HG02885 (cell line): ENCODE data around the gene CADM3.

Source experiments
- ATAC-seq: cut with Tn5 transposase; IDR thresholded peaks from one replicate; pipeline ENCODE4 v1.9.1; 2021; ENCODE audit warnings: mild to moderate bottlenecking; ENCODE audit not compliant: unreplicated experiment, poor library complexity

Gene CADM3

DNA sequence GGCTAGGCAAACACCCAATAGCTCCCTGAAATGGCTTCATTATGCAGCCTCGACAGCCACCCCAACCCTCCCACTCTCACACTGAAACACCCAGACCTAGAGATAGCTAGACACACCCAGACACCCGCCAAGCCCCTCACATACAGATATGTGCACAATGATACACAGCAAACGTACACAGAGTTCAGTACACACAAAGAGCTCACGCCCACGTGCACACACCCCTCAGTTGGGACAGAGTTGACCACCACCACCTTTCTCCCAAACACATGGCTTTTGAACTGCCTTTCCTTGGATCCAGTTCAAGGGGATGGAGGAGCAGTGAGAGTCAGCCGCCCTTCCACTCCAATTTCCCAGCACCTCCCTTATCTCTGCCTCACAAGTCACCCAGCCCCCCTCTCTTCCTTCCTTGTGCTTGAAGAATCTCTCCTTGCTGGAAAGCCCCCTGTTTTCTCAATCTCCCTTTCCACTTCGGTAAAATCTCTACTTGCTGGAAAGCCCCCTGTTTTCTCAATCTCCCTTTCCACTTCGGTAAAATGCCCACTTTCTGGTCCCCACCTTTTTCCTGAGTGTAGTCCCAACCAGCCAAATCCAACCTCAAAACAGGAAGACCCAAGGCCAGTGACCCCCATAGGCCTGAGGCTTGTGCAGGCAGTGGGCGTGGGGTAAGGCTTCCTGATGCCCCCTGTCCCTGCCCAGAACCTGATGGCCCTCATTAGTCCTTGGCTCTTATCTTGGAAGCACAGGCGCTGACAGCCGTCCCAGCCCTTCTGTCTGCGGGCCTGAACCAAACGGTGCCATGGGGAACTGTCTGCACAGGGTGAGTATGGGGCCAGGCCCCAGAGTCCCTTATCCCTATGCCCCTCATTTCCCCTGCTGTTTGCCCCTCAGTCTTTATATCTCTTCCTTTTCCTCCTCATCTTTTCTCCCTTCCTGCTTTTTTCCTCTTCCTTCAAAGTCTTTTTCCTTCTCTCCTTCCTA, 33.0 kb downstream of the CADM3 start, which contains the start of gene ACKR1:
TSS of gene ACKR1 (plus strand) at position 715 of the 981 bp plus-strand sequence. CDS start at position 800, 85 bp downstream.
- no peak for ATAC-seq

DNA sequence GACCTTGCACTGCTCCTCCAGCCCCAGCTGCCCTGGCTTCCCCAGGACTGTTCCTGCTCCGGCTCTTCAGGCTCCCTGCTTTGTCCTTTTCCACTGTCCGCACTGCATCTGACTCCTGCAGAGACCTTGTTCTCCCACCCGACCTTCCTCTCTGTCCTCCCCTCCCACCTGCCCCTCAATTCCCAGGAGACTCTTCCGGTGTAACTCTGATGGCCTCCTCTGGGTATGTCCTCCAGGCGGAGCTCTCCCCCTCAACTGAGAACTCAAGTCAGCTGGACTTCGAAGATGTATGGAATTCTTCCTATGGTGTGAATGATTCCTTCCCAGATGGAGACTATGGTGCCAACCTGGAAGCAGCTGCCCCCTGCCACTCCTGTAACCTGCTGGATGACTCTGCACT, 33.8 kb downstream of the CADM3 start:
- ATAC-seq = no peak

DNA sequence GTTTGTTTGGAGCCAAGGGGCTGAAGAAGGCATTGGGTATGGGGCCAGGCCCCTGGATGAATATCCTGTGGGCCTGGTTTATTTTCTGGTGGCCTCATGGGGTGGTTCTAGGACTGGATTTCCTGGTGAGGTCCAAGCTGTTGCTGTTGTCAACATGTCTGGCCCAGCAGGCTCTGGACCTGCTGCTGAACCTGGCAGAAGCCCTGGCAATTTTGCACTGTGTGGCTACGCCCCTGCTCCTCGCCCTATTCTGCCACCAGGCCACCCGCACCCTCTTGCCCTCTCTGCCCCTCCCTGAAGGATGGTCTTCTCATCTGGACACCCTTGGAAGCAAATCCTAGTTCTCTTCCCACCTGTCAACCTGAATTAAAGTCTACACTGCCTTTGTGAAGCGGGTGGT, 34.7 kb downstream of the CADM3 start:
- ATAC-seq = no peak

DNA sequence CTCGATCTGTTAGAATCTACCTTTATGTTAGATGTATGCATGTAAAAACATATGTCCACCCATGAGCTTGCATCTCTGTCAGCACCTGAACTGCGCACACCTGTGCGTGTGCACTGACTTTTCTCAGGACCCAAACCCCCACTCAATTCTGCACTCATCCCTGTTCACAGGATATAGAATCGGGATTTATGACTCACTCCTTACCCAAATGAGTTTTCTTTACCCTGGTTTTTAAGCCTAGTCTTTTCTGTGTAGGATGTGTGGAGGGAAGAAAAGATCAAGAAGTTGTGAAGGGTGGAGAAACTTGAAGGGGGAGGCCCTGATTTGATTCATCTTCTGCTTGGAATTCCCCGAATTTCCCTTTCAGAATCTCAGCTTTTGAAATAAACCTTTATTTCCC, 35.7 kb downstream of the CADM3 start:
- ATAC-seq = no peak

DNA sequence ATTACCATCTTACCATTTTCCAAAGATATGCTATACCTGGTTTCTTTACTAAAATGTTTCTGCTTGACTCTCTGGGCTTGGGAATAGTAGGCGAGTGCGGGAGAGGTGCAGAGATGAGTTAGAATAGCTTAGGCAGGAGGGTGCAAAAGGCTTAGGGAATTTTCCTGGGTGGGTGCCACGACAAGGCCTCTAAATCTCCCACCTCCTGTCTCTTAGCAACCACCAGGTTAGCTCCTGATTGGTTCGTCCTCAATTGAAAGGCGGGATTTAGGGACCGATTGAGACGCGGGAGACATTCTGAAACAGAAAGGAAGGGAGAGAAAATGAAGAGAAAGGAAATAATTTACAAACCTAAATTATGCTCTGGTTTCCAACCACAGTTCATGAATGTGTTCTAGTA, 36.4 kb downstream of the CADM3 start:
- no peak for ATAC-seq

DNA sequence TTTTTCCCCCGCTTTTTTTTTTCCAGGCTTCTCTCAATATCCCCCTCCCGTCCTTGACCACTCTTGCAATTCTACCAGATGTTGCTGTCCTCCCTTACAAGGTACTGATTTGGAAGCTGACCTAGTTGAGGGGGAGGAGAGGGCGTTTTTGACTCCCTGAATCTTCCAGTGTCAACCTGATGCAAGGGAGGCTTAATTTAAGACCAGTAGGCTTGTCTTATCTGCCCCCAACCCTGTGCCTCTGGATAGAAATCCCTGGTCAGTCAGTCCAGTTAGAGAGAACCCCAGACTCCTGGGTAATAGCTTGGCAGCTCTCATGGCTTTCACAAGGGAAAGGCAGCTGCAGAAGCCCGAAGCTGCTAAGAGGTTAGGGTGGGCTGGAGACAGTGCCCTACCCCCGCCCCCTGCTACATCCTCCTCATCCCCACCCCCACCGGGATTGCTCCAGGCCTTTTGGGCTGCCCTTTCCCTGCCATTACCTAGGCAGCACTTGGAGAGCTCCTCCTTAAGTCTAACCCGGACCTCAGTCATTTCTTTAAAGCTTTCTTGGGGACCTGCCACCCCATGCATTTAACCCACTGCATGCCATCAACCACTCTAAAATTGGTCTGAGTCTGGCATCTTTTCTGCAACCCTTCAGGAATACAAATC, 36.9 kb downstream of the CADM3 start:
- no peak for ATAC-seq

DNA sequence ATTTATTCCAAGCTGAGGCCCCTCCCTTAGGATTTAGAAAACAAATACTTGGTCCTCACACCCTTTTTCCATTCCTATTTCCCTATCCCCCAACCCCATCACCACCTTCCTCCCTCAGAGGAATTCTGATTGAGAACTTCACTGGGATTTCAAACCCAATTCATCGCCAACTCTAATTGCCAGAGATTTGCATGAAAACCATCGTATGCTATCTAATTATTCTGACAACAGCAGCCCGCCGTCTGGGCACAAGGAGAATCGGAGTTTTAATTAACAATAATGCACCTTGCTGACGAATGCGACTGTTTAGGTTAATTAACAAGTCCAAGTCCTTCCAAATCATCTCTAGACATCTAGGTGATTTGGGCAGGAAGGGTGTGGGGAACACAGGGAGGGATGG, 37.6 kb downstream of the CADM3 start:
- no peak for ATAC-seq

DNA sequence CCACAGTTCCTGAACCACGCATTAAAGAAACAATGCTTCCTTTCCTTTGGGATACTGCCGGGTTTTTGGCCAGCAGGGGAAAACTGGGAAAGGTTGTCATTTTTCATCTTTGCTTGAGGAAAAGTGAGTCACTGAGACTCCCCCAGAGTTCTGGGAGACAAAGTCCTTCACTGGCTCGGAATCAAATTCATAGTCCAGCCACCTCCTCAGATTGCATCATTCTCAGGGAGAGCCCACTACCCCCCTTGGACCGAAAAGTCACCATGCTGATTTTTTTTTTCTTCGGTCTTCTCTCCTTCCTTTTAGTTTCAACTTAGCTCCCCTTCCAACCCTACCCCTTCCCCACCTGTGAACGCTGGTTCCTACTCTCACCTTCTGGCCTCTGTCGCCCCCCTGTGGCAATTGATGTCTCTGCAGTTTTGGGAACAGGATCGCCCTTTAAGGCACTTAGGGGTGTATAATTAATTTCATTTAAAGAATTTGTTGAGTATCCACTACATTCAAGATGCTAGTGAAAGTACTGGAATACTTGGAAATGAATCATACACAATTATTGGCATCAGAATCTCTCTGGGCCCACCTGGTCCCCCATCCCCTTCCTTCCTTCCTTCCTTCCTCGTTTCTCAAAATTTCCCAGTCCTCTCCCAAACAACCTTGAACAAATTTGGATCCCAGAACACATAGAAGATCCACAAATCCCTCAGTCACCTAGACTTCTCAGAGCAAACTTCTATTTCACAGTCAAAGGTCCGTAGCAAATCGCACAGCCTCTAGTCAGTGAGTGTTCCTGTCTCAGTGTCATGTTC, 40.1 kb downstream of the CADM3 start:
- no peak for ATAC-seq

DNA sequence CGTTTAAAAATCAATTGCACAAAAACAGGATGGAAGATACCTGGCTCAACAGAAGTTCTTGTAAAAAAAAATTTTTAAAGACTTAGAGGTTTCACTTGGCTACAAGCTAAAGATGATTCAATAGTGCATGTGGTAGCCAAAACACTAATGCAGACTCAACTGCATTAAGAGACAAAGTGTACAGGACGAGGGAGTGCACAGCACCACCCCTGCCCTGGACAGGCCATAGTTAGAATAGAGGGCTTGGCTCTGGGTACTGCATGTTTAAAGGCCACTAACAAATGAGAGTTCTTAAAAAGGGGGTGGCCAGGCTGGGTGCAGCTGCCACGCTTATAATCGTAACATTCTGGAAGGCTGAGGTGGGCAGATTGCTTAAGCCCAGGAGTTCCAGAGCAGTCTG, 41.2 kb downstream of the CADM3 start:
- ATAC-seq = no peak

DNA sequence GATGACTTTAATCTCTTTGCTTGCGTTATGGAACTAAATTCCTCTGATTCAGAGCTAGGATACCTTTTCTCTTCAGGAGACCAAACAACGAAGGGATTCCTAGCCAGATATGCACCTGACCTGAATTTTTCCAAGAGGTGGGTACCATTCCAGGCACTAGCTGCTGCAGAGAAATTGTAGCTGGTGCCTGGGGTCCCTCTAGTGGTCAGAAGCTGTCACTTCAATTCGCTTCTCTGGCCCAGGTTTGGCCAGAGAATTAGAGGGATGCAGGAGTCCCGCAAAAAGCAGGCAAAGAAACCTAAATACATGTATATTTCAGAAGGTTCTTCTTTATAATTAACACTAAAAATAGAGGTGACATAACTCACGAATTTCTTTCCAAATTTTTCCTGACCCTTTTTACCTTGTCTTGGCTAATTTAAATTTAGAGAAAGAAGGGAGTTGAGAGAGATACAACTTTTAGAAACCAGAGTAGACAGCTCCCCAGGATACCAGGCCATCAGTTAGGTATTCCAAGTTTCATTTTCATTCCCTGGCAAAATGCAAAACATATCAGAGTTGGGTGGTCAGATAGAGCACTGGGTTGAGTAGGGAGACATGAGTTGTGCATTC, 42.8 kb downstream of the CADM3 start:
- ATAC-seq = peak; percentile 71

DNA sequence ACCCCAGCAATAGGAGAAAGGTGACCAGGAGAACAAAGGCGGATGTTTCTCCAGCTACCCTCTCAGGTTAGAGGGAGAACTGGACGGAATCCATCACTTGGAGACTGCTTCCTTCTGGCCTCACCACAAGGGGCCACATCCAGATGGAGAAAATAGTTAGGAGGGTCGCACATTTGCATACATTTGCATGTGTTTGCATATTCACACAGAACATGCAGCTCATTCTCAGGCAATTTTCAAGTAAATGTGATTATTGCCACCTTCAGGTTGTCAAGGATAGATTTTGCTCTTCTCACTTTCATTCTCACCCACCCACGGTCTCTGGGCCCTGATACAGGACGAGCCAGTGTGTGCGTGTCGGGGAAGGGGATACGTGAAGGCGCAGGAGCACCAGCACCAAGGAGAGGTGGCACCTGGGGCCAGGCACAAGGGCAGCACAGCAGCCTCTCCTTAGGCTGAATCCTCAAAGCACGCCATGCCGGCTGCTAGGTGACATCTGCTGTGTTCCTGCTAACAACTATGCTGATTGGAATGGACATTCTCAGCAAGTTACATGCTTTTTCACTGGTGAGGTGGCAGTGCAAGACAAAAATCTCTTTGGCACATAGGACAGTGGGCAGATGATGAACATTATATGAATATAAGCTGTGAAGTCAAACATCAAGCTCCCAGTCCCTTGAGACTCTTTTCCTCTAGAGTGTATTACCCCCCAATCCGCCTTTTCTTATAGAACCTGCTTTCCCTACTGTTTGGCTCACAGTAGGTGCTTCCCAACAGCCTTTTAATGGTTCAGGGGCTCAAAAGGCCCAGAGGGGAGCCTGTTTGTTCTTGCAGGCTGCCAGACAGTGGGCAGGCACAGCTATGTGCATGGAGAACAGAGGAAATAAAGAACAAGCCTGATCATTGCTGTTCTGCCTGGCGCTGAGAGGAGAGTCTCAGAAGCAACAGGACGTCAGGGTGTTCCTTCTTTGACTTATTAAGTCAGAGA, 47.5 kb downstream of the CADM3 start:
- ATAC-seq = no peak

DNA sequence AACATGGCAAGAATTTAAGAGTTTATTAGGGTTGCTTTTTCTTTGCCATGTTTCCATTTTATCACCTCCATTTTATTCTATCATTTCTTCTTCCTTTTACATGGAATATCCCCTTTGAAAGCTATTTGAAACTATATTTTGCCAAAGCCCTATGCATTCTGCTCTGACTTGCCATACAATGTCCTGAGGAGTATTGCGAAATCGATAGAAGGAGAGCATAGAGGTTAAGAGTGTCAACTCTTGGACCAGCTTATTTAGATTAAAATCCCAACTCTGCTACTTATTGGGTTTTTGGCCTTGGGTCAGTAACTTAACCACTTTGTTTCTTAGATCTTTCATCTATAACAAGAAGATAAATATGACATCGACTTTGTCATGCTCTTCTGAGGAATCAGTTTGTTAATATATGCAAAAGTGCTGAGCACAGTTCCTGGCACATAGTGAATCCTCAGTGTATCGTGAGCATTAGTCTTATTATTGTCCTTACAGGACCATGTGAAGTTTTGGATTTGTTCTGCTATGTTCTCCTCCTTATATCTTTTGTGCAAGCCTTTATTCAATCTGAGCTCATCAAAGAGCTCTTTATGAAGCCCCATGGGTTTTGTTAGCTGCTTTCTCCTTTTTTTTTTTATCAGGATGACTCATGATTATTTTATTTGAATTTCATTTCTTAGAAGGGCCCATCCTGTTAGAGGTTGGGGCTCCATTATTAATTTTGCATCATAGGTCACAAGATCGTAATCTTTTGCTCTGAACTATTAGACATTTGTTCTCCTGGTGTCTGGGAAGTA, 50.9 kb downstream of the CADM3 start:
- ATAC-seq = no peak

DNA sequence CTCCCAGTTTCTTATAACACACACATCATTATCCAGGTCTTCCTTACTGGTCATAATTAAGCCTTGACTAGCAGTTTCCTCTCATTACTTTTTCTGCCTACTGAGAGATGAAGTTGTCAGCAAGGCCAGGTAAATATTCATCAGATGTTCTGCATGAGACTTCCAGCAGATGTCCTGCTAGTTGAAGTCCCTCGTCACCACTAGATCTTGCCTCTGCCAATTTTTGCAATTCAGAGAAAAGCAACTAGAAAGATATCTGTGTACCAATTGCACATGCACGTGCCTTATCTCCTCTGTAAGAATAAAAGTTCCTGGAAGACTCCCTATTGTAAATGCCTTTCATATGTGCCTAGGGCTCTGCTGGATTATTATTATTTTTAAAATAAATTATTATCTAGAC, 51.6 kb downstream of the CADM3 start:
- no peak for ATAC-seq

DNA sequence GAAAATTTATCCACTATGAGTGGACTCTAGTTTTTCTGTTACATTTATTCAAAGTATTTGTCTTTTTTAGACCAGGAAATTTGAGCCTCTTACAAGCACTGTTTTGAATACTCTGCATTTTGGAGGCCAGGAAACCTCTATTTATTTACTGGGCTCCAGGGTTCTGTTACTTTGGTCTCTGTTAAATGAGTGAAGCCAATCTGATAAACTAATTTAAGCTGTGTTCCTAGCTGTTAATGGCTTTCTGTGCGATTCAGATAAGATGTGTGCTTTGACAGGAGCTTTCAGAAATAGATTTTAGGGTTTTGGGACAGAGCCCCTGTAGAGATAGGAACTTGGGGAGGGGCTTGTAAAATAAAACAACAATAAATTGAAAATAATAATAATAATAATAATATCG, 57.1 kb downstream of the CADM3 start:
- ATAC-seq = no peak

DNA sequence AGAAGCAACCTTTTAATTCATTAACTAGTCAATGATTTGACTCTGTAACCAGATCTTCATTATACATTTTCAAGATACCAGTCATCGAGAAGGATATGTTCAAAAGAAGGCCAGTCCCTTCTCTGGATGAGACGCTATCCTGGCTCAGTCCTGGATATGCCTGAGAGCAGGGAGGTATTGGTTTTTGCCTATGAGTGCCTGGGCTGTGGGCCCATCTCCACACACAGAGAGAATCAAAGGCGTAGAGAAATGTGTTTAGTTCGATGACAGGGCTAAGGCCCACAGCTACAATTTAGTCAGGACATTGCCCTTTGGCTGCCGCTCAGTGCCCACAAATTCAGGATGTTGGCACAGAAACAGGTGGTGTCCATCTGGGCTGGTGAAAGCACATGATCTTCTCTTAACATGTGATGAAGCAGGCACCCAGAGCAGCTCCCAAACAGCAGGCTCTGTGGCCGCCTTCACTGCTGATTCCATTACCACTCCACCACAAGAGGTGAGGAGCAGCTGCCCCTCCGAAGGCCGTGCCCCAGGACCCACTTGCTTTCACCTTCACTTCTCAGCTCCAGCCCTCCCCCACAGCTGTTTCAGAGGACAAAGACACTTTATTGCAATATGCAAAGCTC, 58.0 kb downstream of the CADM3 start:
- no peak for ATAC-seq

DNA sequence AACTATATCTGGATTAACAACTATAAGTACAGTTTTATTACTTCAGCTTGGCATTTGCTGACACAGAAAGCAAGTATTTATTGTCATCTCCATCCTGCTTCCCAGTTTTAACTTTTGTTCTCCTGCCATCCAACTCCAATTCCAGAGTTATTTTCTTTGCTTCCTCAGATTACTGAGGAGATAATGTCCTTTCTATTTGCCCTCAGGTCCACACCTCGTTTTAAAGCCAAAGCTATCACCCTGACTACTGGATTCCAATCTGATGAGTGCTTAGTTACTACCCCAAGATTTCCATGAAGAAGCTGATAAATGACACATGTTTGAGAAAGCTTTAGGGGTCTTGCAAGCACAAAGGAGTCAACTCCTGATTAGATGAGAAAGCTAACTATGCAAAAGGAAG, 58.5 kb downstream of the CADM3 start:
- no peak for ATAC-seq

DNA sequence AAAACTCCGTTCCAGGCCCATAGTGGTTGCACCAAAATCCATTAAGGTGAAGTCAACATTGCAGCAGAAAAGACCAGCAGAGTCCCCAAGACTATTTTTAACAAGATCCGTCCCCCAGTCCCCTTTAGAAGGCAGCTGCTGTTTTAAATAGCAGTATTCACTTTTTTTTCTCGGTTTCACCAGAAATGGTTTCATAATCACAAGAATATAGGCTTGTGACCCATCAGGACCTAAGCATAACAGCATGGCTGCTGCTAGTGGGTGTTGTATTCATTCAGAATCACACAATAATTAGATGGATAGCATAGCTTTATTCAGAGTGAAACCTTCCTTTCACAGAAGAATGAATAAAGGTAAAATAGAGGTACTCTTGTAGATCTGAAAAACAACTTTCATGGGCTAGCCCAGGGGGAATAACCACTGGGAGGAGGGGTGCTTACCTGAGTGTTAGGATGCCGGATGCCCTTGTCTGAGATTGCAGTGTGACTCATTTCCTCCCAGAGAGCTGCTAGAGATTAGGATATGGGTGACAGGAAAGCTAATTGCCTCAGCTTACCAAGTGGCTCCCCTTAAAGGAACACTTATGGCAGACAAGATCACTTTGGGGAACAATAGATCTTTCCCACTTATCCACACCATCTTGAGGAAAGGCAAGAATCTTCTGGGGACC, 68.3 kb downstream of the CADM3 start:
- ATAC-seq = peak; percentile 92
